GM19328 (cell line): ENCODE measurements around the gene EYS.

ENCODE experiments used
- ATAC-seq: cut with Tn5 transposase; IDR thresholded peaks from one replicate; pipeline ENCODE4 v1.9.1; 2021; ENCODE audit warnings: mild to moderate bottlenecking, moderate library complexity; ENCODE audit not compliant: unreplicated experiment

The EYS gene

DNA sequence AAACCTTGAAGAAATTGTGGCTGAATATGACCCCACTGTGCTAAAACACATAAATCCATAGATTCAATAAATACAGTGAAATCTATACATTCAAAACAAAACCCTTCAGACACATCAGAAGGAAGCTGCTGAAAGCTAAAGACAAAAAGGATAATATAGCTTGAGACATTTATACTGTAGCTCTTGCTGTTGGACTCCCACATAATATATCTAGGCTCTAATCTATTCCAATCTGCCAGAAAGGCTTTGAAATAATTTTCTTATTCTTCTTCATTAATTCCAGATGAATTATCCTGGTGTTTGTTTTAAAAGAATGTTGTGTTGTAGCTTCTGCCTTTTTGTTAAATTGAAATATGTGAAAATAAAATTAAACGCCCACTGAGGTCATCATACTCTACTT is 454.0 kb downstream of the EYS start:
- no peak for ATAC-seq

GRCh38 chr6:65248101-65248610 is 458.9 kb downstream of the EYS start:
- ATAC-seq: no peak

- no peak for ATAC-seq
These were observed 475.4 kb downstream of the EYS start for GRCh38 chr6:65231616-65232015.

DNA sequence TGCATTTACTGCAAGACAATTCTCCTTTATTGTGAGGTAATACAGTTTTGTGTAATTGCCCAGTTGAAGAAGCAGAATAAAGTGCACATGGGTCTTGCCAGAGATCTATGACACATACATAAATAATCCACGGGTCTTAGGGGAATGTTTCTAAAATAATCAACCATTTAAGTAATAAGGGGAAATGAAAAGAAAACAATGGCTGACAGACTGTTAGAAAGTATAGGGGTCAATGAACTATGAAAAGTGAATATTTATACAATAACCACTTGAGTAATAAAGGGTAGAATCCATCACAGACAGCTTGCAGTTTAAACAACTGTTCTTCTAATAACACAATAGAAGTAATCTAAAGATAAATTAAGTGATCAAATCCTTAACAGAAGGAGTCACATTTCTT is 477.2 kb downstream of the EYS start:
- no peak for ATAC-seq

DNA sequence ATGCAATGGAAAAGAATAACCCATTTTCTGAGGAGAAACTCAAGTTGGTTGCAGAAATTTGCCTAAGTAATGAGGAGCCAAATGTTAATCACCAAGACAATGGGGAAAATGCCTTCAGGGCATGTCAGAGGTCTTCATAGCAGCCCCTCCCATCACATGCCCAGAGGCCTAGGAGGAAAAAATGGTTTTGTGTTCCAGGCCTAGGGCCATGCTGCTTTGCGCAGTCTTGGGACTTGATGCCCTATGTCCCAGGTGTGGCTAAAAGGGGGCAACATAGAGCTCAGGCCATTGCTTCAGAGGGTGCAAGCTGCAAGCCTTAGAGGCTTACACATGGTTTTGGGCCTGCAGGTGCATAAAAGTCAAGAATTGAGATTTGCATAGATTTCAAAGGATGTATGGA is 485.9 kb downstream of the EYS start:
- ATAC-seq: no peak

- no peak for ATAC-seq
These were observed 504.3 kb downstream of the EYS start for GRCh38 chr6:65202738-65203137.

DNA sequence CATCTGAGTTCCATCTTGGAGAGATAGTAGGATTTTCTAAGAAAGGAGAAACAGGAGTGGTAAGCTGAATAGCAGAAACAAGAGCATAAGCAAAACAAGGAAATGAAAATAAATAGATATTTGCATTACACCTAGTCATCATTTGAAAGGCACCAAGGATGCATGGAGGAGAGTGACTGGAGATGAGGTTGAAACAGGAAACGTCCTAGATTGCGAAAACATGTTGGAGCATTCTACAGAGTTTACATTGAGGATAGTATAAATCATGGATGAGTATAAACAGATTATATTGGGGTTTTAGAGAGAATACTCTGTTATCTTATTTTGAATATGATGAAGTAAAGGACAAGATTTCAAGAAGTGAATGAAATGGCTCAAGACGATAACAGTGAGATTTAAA is 507.3 kb downstream of the EYS start:
- ATAC-seq: no peak

GRCh38 chr6:65199121-65199520 is 507.9 kb downstream of the EYS start:
- no peak for ATAC-seq

DNA sequence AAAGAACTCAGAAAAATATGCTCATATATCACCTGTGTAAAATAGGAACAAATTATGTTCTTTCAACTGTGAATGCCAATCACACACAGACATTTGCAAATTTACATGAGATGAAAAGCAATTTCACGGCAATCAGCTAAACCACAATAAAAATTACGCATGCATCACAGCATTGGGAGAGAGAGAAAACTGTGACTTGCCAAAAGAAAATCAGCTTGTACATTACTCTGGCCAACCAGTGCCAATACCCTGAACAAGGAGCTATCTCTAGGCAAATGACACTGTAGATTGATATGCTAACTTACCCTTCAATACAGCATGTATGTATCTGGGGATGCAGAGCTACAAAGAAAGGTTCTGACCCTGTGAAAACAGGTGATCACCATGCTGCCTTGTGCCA is 515.6 kb downstream of the EYS start:
- ATAC-seq: no peak

- no peak for ATAC-seq
These were observed 517.7 kb downstream of the EYS start for GRCh38 chr6:65189236-65189881.

DNA sequence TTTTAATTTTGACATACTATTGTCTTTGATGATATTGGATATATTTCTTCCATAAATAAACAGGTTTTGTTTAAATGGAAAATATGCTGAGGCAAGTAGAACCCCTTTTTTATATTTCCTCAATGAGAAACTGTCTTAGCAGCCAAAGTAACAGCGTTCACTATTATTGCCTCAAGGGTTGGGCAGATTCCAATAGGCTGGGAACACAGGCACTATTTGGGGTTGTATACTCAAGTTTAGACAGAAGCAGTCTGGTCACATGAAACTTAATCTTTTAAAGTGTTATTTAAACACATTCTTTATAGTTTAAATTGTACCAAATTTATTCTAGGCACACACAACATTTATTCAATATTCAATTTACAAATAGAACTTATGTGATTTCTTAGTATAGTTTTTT is 520.2 kb downstream of the EYS start:
- no peak for ATAC-seq

DNA sequence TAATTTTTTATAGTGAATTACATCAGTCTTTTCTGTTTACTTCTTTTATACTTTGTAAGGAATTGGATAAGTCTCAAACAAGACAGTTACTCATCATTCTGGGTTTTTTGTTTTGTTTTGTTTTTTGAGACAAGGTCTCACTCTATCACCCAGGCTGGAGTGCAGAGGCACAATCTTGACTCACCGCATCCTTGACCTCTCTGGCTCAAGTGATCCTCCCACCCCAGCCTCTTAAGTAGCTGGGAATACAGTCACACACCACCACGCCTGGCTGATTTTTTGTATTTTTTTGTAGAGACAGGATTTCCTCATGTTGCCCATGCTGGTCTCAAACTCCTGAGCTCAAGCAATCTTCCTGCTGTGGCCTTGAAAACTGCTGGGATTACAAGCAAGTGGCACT is 524.3 kb downstream of the EYS start:
- ATAC-seq: no peak

- ATAC-seq: no peak
These were observed 536.8 kb downstream of the EYS start for GRCh38 chr6:65170273-65170672.

DNA sequence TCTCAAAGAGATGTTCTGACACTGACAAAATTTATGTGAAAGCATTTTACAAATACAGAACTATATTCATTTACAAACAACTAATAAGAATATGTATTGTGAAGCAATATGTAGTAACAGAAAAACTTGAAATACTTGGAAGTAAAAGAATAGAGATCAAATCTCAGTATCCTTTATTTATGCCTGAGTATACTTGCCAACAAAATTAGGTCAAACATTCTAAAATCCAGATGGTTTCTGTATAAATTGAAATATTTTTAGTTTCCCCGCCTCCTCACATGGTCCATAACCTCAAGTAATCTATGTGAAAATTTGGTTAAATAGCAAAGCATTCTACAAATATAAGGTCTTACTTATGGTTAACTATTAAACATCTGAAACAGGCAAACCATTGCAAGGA is 545.4 kb downstream of the EYS start:
- no peak for ATAC-seq

DNA sequence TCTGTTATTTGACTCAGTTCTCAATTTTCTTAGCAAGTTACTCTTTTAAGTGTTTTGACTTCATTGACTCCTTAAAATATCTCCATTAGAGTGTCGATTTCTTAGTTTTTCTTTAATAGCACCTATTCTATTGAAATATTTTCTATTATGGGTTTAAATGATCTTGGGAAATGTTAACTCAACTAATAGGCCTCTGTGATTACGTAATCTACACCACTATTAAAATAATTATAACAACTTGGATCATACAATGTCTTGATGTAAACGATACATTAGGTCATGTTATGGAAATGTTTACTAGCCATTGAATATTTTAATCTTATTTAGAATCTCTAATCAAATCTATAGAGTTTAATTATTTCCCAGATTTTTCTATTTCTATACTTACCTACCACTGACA is 550.0 kb downstream of the EYS start:
- ATAC-seq: no peak

- no peak for ATAC-seq
These were observed 551.9 kb downstream of the EYS start for GRCh38 chr6:65155083-65155482.

DNA sequence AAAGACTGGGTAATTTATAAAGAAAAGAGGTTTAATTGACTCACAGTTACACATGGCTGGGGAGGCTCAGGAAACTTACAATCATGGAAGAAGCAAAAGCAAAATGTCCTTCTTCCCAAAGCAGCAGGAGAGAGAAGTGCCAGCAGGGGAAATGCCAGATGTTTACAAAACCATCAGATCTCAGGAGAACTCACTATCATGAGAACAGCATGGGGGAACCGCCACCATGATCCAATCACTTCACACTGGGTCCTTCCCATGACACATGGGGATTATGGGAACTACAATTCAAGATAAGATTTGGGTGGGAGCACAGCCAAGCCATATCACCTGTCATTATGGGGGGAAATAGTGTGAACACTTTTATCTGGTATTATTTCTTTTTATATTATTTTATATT is 557.2 kb downstream of the EYS start:
- no peak for ATAC-seq

DNA sequence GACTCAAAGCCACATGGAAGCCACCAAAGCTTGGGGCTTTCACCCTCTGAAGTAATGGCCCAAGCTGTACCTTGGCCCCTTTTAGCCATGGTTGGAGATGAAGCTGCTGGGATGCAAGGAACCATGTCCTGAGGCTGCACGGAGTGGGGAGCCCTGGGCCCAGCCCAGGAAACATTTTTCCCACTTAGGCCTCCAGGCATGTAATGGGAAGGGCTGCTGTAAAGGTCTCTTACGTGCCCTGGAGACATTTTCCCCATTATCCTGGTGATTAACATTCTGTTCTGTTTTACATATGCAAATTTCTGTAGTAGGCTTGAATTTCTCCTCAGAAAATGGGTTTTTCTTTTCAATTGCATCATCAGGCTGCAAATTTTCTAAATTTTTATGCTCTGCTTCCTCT is 558.2 kb downstream of the EYS start:
- ATAC-seq: no peak

GRCh38 chr6:65135567-65135966 is 571.5 kb downstream of the EYS start:
- ATAC-seq: no peak

DNA sequence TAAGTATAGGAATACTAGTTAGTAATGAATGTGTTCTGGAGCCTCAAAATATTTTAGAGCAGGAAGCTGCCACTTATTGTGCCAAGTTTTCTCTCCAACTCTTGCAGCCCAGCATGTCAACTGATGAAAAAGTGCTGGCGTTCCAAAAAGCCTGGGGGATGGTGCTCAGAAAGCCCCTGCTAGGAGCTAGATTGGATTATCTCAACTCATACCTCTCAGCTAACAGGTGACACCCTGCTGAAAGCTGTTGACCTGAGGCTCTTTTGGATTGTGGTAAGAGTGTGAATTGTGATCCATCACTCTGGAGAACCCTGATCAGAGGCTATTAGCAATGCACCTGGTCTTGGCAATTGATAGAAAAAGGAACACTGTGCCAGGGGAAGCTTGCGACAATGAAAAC is 580.4 kb downstream of the EYS start:
- no peak for ATAC-seq

- ATAC-seq: no peak
These were observed 583.5 kb downstream of the EYS start for GRCh38 chr6:65123521-65123920.

DNA sequence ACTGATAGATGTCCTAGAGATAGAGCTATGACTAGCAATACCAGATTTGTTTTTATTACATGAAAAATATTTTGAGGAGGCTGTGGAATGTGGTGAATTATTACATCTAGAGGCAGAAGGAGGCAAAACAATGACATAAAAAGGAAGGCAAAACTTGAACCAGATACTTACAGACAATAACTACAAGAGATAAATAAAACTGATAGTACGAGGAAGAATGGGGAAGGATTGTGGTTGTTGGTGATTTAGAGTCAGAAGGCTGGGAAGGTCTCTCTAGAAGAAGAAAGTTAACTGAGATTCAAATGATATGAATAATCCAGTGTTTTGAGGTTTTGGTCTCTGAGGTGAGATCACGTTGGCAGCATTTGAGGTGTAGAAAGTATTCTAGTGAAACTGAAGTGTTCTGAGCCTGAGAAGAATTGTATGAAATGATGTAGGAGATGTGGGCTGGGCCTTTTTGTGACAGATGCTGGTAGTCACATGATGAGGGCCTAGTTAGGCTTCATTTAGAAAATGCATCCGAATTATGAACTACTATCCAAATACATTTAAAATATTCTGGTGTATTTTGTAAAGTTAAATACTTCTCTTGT is 589.1 kb downstream of the EYS start:
- ATAC-seq: no peak

DNA sequence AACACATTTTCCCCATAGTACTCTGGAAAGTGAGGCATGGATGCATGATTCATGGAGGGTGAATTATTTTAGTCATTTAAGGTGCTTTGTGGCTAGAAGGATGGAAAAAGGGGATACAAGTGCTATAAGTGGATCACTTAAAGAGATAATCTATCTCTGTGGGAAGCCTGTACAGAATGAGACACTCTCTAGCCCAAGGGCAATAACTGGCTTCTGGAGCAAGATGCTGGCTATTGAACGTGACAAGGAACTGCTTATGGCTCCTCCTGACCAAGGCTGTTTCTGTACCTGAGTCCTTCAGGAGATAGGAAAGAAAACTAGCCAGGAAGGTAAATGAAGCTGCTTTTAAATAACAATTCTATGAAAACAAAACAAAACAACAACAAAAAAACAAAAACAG is 590.7 kb downstream of the EYS start:
- no peak for ATAC-seq
